GM19455 (cell line): ENCODE data around the gene PARG.
"Not testable (repeated sequence)": the region's sequence is repeated elsewhere in the genome, so short reads cannot be mapped to it uniquely, and the experiment has no call there.

ENCODE experiments used
- ATAC-seq: cut with Tn5 transposase; IDR thresholded peaks from one replicate; pipeline ENCODE4 v1.9.1; 2021; ENCODE audit not compliant: unreplicated experiment

The PARG gene

GRCh38 chr10:49833168-49833567 lies 108.7 kb downstream of the PARG start:
- ATAC-seq = no peak

DNA sequence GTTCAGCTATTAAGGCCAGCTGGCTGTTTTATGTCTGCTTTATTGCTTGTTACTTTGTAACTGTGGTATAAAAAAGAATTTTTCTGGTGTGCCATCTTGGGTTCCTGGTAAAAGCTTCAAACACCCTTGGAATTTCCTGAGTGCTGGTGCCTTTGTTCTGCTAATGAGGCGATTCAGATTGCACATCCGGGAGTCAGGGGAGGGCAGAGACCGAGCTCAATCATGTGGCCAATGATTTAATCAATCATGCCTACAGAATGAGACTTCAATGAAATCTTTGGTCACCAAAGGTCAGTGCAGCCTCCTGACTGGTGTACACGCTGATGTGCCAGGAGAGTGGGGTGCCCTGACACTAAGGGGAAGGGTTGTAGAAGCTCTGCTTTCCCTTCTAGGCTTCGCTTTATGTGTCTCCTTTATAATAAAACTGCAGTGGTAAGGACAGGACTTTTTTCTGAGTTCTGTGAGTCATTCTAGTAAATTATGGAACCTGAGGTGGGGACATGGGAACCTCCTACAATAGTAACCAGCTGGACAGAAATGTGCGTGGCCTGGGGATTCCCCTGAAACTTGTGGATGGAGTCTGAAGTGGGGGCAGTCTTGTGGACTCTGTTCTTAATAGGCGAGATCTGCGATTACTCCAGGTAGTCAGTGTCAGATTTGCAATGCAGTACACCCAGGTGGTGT lies 110.3 kb downstream of the PARG start:
- ATAC-seq = no peak

DNA sequence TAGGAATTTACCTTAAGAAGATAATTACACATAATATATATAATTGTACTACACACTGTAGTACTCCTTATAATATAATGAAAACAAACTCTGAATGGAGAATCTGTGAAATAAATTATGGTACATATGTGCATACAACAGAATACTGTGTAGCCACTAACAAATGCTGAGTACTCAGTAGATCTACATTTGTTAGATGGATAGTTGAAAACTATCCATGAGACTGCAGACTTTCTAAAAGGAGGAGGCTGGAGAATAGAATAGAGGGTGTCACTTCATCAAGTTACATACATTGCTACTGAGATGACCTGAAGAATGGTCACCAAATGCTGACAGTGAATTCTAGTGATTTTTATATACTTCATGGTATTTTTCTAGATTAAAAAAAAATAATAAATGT lies 111.0 kb downstream of the PARG start:
- ATAC-seq = no peak

GRCh38 chr10:49830016-49830415 lies 111.8 kb downstream of the PARG start:
- ATAC-seq = no peak

GRCh38 chr10:49827297-49827696 lies 114.5 kb downstream of the PARG start:
- no peak for ATAC-seq

DNA sequence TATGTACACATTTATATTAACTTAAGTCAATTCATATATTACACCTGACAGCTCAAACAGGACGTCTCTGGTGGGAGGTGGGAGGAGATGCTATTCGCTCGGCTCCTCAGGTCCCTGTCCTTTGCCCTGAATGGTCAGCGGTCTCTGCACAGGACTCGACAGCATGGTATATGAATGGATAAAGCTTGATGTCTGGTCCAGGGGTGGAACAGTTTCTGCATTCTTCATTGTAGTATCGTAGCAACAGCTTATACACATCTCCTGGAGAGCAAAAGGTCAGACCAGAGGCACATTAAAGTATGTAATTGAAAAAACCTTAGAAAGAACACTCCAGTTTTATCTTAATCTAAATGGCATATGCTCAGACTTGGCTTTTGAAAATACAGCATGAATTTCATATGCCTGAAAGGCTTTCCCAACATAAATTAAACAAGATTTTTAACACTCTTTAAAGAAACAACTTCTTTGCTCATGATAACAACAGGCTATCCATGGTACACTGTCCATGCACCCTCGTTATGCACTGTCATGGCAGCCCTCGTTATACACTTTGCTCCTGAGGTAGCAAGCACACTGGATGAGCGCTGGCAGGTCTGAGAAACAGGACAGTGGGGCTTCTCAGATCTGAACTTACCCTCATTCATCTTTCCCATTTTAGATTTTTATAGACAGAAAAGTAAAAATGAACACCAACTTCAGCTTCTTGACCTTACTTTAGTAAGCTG lies 122.4 kb downstream of the PARG start:
- ATAC-seq = no peak

DNA sequence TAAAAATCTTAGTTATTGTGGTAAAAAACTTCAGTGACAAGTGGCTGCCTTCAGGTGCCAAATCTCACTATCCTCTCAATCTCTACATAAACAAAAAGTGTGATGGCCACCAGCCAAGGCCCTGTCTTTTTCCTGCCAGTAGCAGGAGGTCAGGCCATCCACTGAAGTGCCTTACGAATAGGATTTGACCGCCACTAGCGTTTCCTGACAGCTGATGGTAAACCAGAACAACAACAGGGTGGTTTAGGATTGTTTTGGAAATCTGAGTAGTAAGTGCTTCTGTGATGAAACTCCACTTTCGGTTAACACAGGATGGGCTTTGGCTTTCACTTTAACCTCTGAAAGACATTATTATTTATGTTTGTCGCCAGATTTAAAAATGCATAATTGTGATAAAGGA lies 124.0 kb downstream of the PARG start:
- ATAC-seq = no peak

- ATAC-seq = no peak
Observed at GRCh38 chr10:49803988-49804387, 137.8 kb downstream of the PARG start.

- ATAC-seq = no peak
Observed at GRCh38 chr10:49798275-49798674, 143.6 kb downstream of the PARG start.

- ATAC-seq = no peak
Observed at GRCh38 chr10:49791100-49791499, 150.7 kb downstream of the PARG start.

- no peak for ATAC-seq
Observed at GRCh38 chr10:49784681-49785080, 157.1 kb downstream of the PARG start.

- ATAC-seq = no peak
Observed at GRCh38 chr10:49783645-49784044, 158.2 kb downstream of the PARG start.

GRCh38 chr10:49781247-49781646 lies 160.6 kb downstream of the PARG start:
- ATAC-seq = no peak

DNA sequence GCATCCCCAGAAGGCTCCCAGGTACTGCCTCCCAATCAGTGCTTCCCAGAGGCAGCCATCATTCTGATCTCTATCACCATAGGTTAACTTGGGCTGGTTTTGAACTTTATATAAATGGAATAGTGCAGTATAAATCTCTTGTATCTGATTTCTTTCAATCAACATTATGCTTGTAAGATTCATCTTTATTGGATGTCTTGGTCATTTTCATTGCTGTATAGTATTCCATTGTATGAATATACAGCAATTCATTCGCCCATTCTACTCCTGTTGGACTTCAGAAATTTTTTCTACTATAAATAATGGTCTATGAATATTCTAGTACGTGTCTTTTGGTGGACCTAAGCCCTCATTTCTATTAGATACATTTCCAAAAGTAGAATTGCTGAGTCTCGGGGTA lies 163.6 kb downstream of the PARG start:
- ATAC-seq = no peak

DNA sequence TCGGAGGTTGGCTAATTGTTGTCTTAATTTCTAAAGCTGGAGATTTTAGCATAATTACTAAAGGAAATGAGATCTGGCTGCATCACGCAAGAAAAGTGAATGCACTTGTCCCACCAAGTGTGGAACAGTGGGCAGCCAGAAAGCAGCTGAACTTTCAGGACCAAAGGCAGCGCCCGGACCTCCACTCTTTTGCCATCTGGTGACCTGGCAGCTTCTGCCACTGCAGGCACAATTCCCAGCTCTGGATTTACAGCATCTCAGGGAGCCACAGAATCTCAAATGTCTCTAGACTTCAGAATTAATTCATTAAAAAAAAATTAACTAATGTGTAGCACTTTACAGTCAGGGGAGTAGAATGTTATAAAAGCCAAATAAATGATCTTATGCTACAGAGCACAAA lies 165.0 kb downstream of the PARG start:
- no peak for ATAC-seq

DNA sequence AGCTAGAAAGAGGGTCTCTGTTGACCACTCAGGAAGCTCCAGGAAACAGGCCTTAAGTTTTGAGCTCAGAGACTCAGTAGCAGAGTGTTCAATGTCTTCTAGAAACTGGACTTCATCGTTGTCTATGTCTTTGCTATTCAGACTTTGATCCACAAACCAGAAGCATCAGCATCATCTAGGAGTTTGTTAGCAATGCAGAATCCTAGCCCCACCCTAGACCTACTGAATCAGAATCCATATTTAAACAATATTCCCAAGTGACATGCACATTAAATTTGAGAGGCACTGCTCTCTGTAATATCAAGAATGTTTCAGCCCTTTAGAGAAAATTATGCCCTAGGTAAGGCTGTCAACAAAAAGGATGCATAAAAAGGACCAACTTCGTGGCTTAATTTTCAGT lies 166.8 kb downstream of the PARG start:
- ATAC-seq = no peak

DNA sequence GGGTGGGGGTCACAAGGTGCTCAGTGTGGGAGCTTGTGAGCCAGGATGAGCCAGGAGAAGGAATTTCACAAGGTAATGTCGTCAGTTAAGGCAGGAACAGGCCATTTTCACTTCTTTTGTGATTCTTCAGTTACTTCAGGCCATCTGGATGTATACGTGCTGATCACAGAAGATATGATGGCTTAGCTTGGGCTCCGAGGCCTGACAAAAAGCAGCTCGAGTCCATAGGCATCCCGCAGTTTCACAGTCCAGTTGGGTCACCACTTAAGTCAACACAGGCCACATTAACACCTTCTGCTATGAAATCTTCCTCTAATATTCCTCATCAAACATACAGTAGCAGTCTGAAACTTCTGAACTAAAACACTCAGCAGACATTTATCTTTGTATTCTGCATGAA lies 168.9 kb downstream of the PARG start:
- not testable (repeated sequence) for ATAC-seq

GRCh38 chr10:49771046-49771445 lies 170.8 kb downstream of the PARG start:
- not testable (repeated sequence) for ATAC-seq

GRCh38 chr10:49769692-49770091 lies 172.1 kb downstream of the PARG start:
- no peak for ATAC-seq

GRCh38 chr10:49768731-49769130 lies 173.1 kb downstream of the PARG start:
- ATAC-seq = no peak

DNA sequence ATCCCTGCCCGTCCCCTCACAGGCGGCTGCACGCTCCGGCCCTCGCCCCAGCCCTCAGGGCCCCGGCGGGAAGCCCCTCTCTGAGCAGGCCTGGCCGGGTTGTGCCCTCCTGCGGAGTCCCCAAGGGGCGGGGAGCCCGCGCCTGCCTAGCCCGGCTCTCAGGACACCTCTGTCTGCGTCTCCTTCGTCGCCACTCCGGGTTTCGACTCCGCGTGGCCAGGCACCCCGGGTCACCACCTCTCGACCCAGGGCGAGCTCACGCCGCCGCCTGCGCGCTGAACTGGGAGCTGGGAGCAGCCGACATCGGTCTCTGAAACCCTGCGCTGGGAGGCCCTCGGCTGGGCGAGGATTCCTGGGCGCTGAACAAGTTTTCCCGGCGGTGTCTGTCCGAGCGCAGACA lies 173.5 kb downstream of the PARG start:
- ATAC-seq = no peak
